GM21515 (cell line): ENCODE data around the gene F7.
"Not testable (repeated sequence)": the region's sequence is repeated elsewhere in the genome, so short reads cannot be mapped to it uniquely, and the experiment has no call there.

Experiments used
- ATAC-seq: cut with Tn5 transposase; IDR thresholded peaks from one replicate; pipeline ENCODE4 v1.9.1; 2021; ENCODE audit not compliant: unreplicated experiment

The F7 gene

GRCh38 chr13:113098162-113098732, 7.3 kb upstream of the F7 start:
- ATAC-seq: no peak

- ATAC-seq: no peak
These were observed 6.4 kb upstream of the F7 start for GRCh38 chr13:113099142-113099541.

- ATAC-seq: not testable (repeated sequence)
These were observed 3.3 kb upstream of the F7 start for GRCh38 chr13:113102302-113102701.

- ATAC-seq: no peak
These were observed 2.9 kb upstream of the F7 start for GRCh38 chr13:113102727-113103126.

DNA sequence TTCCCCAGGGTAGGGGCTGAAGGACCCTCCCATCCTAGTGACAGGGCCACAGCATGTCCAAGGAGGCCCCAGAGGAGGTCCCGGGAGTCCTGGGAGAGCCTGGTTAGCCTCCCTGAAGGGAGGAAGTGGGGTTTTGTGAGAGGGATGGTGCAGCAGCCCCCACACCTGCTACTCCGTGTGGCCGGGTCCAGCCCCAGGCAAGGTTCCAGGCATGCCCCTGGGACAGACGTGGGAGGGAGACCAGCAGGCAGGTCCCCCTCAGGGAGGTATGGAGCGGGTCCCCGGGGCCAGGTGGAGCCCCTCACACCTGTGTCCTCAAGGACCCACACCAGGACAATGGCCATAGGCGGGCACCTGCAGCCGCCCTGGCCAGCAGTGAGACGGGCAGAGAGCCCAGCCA, 1.9 kb upstream of the F7 start:
- ATAC-seq: no peak

GRCh38 chr13:113105921-113106452, 396 bp downstream of the F7 start:
- no peak for ATAC-seq

DNA sequence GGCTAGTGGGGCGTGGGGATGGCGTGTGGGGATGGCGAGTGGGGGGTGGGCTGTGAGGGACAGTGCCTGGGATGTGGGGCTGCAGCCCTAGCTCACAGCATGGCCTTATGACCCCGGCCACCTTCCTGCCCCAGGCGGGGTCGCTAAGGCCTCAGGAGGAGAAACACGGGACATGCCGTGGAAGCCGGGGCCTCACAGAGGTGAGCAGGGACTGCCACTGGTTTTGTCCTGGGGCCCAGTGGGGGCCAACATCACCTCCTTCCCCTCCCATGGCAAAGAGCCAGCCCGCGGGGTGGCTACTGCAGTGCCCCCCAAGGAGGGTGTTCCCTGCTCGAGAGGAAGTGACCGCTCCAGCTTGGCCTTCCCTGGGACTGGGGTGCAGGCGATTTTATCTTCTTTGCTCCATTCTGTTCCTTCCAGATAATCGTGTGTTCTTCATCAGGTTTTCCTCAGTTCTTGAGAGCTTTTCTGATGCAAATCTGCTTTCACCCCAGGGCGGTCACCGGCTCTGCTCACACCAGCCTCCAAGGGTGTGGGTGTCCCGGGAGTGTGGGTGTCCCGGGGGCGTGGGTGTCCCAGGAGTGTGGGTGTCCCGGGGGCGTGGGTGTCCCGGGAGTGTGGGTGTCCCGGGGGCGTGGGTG, 1.2 kb downstream of the F7 start:
- no peak for ATAC-seq

GRCh38 chr13:113108521-113108920, 2.9 kb downstream of the F7 start:
- ATAC-seq: not testable (repeated sequence)

DNA sequence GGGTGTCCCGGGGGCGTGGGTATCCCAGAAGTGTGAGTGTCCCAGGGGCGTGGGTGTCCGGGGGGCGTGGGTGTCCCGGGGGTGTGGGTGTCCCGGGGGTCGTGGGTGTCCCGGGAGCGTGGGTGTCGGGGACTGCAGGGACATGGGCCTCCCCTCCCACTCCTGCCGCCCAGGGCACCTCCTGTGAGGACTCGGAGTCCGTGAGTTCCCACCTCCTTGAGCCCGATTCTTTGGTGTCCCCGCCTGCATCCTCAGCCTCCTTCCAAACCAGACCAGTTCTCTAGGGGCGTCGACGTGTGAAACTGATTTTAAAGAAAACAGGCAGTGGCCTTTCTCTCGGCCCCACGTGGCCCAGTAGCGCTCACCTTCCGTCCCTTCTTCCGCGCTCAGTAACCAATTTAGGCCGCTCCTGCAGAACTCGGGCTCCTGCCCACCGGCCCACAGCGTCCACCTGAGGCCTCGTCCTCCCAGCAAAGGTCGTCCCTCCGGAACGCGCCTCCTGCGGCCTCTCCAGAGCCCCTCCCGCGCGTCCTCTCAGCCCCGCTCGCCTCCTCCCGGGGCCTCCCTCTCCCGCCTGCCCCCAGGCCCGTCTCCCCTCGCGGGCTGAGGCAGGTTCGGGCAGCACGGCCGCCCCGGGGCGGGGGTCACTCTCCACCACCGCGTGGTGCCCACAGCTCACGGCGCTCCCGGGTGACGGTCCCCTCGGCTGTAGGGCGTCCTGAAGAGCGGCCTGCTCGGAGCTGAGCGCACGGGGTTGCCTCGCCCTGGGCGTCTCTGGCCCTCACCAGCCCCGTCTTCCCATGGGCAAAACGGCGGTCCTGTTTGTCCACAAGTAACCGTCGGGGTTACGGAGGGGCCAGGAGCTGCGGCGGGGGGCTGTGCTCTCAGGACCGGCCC, 3.8 kb downstream of the F7 start:
- no peak for ATAC-seq

DNA sequence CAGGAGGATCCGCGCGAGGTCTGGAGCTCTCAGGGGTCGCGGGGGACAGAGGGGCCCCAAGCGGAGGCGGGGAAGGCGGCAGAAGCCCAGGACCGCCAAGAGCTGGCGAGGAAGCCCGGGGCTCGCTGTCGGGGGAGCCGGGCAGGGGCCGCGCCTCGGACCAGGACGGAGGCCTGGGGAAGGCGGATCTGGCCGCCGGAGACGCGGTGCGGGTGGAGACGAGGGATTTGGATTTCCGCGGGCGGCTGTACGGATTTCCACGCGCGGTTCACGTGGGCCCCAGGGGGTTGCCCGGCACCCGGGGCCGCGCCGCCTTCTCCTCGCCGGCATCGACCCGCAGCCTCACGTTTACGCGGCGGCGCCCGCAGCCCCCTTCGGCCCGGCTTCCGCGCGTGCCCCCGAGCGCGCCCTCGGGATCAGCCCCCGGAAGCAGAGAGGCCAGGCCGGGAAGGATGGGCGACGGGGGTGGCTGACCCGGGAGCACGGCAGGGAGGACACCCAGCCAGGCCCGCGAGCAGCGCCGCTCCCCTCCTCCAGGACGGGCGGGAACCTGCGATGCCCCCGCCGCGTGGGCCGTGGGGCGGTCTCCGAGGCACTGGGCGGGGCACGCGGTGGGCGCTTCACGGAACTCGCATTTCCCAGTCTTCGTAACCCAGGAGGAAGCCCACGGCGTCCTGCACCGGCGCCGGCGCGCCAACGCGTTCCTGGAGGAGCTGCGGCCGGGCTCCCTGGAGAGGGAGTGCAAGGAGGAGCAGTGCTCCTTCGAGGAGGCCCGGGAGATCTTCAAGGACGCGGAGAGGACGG, 4.7 kb downstream of the F7 start:
- ATAC-seq: no peak

- ATAC-seq: no peak
These were observed 5.3 kb downstream of the F7 start for GRCh38 chr13:113110852-113111315.

DNA sequence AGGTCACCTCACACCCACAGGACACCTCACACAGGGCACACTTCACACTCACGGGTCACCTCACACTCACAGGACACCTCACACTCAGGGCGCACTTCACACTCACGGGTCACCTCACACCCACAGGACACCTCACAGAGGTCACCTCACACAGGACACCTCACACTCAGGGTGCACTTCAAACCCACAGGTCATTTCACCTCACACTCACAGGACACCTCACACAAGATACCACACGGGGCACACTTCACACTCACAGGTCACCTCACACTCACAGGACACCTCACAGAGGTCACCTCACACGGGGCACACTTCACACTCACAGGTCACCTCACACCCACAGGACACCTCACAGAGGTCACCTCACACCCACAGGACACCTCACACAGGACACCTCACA, 6.2 kb downstream of the F7 start:
- not testable (repeated sequence) for ATAC-seq

DNA sequence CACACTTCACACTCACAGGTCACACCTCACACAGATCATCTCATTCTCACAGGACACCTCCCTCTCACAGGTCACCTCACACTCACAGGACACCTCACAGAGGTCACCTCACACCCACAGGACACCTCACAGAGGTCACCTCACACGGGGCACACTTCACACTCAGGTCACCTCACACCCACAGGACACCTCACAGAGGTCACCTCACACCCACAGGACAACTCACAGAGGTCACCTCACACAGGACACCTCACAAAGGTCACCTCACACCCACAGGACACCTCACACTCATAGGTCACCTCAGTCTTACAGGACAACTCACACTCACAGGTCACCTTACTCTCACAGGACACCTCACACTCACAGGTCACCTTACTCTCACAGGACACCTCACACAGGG, 6.9 kb downstream of the F7 start:
- not testable (repeated sequence) for ATAC-seq

- no peak for ATAC-seq
These were observed 7.6 kb downstream of the F7 start for GRCh38 chr13:113112893-113113845.

- ATAC-seq: no peak
These were observed 8.3 kb downstream of the F7 start for GRCh38 chr13:113113846-113114271.

DNA sequence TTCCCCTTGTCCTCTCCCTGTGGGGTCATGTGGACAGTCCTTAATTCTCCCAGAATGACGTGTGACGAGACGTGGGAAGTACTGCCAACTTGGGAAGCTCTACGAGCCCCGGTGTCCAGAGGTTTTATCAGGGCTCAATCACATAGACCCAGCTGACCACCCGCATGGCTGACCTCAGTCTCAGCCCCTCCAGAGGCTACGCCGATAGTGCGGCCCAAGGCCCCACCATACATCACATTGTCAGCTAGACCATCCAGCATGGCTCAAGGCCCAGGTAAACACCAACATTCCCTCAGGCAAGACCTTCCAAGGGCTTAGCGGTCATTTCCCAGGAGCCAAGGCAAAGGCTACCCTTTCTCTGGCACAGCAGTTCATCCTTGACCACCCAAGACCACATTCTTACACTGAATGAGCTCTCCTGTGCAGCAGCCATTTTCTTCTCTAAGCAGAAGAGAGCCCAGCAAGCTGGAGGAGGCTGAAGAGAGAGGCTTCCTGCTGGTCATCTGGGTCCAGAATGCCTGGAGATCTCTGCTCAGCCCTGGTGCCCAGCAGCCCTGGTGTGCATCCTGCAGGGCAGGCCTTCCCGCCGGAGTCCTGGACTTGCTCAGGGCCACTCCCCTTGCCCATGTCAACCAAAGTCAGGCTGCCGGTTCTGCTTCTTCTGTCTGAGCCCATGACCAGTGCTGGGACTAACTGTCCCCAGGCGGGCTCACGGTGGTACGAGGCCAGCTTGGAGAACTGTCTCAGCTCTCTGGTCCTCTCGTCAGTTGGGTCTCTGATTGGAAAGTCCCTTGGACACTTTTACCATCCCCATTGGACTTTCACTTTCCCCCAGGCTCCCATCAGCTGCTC, 9.1 kb downstream of the F7 start:
- no peak for ATAC-seq

DNA sequence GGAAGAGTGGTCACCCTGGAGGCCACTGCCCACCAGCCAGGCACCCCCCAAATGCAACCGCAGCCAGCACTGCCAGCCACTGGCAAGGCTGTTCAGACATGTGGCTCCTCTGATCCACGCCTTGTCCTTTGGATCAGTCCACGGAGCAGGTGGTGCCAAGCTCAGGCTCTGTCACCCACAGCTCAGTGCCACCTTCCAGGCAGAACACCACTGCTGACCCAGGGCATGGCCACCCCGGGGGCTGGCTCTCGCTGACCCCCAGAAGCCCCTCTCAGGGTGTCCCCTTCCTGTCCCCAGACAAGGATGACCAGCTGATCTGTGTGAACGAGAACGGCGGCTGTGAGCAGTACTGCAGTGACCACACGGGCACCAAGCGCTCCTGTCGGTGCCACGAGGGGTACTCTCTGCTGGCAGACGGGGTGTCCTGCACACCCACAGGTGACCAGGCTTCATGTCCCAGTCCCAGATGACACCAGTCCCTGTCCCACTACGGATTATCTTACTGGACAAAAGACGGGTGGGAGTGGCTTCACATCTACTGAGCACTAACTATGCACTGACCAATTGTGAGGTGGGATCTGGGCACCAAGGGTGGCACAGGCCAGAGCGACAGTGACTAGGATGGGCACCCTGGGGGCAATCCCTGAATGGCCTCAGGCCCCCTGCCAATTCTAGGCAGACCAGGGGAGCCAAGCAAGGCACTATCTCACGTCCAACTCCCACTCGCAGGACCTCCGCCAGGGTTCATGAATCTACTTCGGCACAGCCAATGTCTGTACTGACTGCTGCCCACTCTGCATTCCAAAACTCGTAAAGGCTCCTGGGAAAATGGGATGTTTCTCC, 10.0 kb downstream of the F7 start:
- no peak for ATAC-seq
